MV-4-11 (cell line): ENCODE measurements around the gene CCDC102B.

Source experiments
- DNase-seq: peaks from one replicate; lab custom pipeline; 2025; lab: John Stamatoyannopoulos, UW

The CCDC102B gene

DNA sequence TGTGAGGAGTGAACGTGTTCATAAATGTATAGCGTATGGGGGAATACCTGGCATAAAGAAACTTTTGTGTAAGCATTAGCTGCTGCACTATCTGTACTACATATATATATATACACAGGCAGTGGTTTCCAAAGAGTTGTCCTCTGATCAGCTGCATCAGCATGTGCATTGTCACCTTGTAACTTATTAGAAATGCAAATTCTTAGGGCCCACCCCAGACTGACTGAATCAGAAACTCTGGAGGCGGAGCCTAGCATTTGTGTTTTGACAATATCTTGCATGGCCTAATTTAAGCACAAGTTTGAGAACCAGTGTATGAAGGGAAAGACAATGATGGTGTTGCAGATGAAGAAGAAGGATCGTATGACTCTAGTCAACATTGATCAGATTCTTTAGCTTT, 299.5 kb downstream of the CCDC102B start:
- no peak for DNase-seq

DNA sequence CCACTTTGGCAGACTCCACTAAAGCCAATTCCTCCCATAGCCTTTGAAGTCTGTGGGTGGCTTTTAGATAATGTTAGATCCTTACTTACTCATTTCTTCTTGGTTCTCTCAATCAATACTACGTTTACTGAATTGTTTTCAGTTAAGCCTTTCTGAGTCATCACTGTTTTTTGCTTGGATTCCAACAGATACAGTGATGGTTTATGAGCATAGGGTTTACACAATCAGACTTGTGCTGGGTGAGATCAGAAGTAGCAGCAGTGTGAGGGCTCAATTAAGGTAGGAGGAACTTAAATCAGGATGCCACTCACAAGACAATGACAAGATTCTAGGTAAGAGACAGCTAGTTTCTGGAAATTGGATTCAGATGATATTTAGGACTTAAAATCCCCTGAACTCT, 305.1 kb downstream of the CCDC102B start:
- no peak for DNase-seq
